ENCODE data around the gene SUSD6. TPM values are rescaled to one million over a fixed set of nuclear protein-coding genes. Genes with fewer than 3 reads are reported as not detected.
A peak's percentile ranks its signal among the peaks of the same experiment; 100 is the strongest.
"Not testable (repeated sequence)": the region's sequence is repeated elsewhere in the genome, so short reads cannot be mapped to it uniquely, and the experiment has no call there.

SUSD6 gene
- total RNA-seq, 1 experiment from 2014 or later, result 5.9 TPM

- peaks cover 37% of the 10 kb centered on the region for H3K4me1 ChIP-seq
These were observed 81.7 kb downstream of the SUSD6 start for GRCh38 chr14:69693145-69693544.

GRCh38 chr14:69693801-69694729 is 82.7 kb downstream of the SUSD6 start:
- peak in 1 of 2 experiments; percentile 52 for DNase-seq
- no peaks in the 10 kb centered on the region for H3K36me3 ChIP-seq
- H3K27ac ChIP-seq, result peak overlapping the region; percentile 65
- H3K27me3 ChIP-seq, result no peaks in the 10 kb centered on the region
- peaks cover 30% of the 10 kb centered on the region for H3K4me1 ChIP-seq
- H3K4me3 ChIP-seq, result no peak overlapping the region
- H3K9me3 ChIP-seq (replicated peaks), result no peaks in the 10 kb centered on the region

More at GRCh38 chr14:69693145-69693544, 81.7 kb downstream of the SUSD6 start:
- no peaks in the 10 kb centered on the region for H3K9me3 ChIP-seq (replicated peaks)
- no peaks in the 10 kb centered on the region for H3K27me3 ChIP-seq
- no peaks in the 10 kb centered on the region for H3K36me3 ChIP-seq
- no peak overlapping the region for H3K4me3 ChIP-seq
- DNase-seq, result no peak
- H3K27ac ChIP-seq, result no peak overlapping the region

- Histone ChIP-seq H3K27me3 (no peaks in the 10 kb centered on the region), H3K4me3 (no peak overlapping the region), H3K9me3 (replicated peaks) (no peaks in the 10 kb centered on the region), H3K36me3 (no peaks in the 10 kb centered on the region), H3K27ac (peak overlapping the region; percentile 65), H3K4me1 (peaks cover 26% of the 10 kb centered on the region)
- DNase-seq, result peak; percentile 67 to 83
These were observed 83.4 kb downstream of the SUSD6 start for GRCh38 chr14:69694730-69695281.

GRCh38 chr14:69695322-69696203 is 84.2 kb downstream of the SUSD6 start:
- H3K9me3 ChIP-seq (replicated peaks), result no peaks in the 10 kb centered on the region
- DNase-seq, result peak in 1 of 2 experiments; percentile 47
- H3K27ac ChIP-seq, result peak overlapping the region; percentile 65
- H3K4me1 ChIP-seq, result peaks cover 26% of the 10 kb centered on the region
- H3K27me3 ChIP-seq, result no peaks in the 10 kb centered on the region
- H3K36me3 ChIP-seq, result no peaks in the 10 kb centered on the region
- no peak overlapping the region for H3K4me3 ChIP-seq

- H3K27me3 ChIP-seq, result no peaks in the 10 kb centered on the region
- no peaks in the 10 kb centered on the region for H3K36me3 ChIP-seq
- H3K9me3 ChIP-seq (replicated peaks), result no peaks in the 10 kb centered on the region
- H3K27ac ChIP-seq, result no peak overlapping the region
- no peak overlapping the region for H3K4me3 ChIP-seq
- DNase-seq, result no peak
- peaks cover 27% of the 10 kb centered on the region for H3K4me1 ChIP-seq
These were observed 84.8 kb downstream of the SUSD6 start for GRCh38 chr14:69696204-69696527.

GRCh38 chr14:69696633-69697557 is 85.5 kb downstream of the SUSD6 start:
- Histone ChIP-seq H3K4me1 (peaks cover 33% of the 10 kb centered on the region), H3K27ac (no peak overlapping the region)

GRCh38 chr14:69698572-69698971 is 87.2 kb downstream of the SUSD6 start:
- no peak for DNase-seq
- Histone ChIP-seq H3K27me3 (no peaks in the 10 kb centered on the region), H3K4me3 (no peak overlapping the region), H3K9me3 (replicated peaks) (no peaks in the 10 kb centered on the region), H3K27ac (no peak overlapping the region), H3K36me3 (no peaks in the 10 kb centered on the region), H3K4me1 (peaks cover 33% of the 10 kb centered on the region)

More at GRCh38 chr14:69696633-69697557, 85.5 kb downstream of the SUSD6 start:
- Histone ChIP-seq H3K9me3 (replicated peaks) (no peaks in the 10 kb centered on the region), H3K27me3 (no peaks in the 10 kb centered on the region), H3K36me3 (no peaks in the 10 kb centered on the region), H3K4me3 (no peak overlapping the region)
- no peak for DNase-seq

GRCh38 chr14:69699243-69699642 is 87.8 kb downstream of the SUSD6 start:
- not testable (repeated sequence) for H3K27ac ChIP-seq; H3K9me3 ChIP-seq (replicated peaks); H3K27me3 ChIP-seq; DNase-seq; H3K36me3 ChIP-seq; H3K4me3 ChIP-seq
- H3K4me1 ChIP-seq, result peaks cover 31% of the 10 kb centered on the region

- Histone ChIP-seq H3K27me3 (no peaks in the 10 kb centered on the region), H3K36me3 (no peaks in the 10 kb centered on the region), H3K4me1 (peaks cover 25% of the 10 kb centered on the region), H3K4me3 (no peak overlapping the region), H3K9me3 (replicated peaks) (no peaks in the 10 kb centered on the region), H3K27ac (no peak overlapping the region)
- DNase-seq, result no peak
These were observed 88.4 kb downstream of the SUSD6 start for GRCh38 chr14:69699748-69700303.

- DNase-seq, result no peak
- peaks cover 18% of the 10 kb centered on the region for H3K4me1 ChIP-seq
- no peaks in the 10 kb centered on the region for H3K27me3 ChIP-seq
- H3K4me3 ChIP-seq, result no peak overlapping the region
- no peaks in the 10 kb centered on the region for H3K36me3 ChIP-seq
- no peaks in the 10 kb centered on the region for H3K9me3 ChIP-seq (replicated peaks)
- H3K27ac ChIP-seq, result no peak overlapping the region
These were observed 89.2 kb downstream of the SUSD6 start for GRCh38 chr14:69700575-69700974.

- no peaks in the 10 kb centered on the region for H3K9me3 ChIP-seq (replicated peaks)
- no peaks in the 10 kb centered on the region for H3K36me3 ChIP-seq
- H3K27me3 ChIP-seq, result no peaks in the 10 kb centered on the region
- no peak overlapping the region for H3K4me3 ChIP-seq
- H3K27ac ChIP-seq, result peak overlapping the region; percentile 27; the same call in 1 of the 2 replicates
- H3K4me1 ChIP-seq, result peaks cover 11% of the 10 kb centered on the region
- DNase-seq, result peak in 1 of 2 experiments; percentile 50
These were observed 89.9 kb downstream of the SUSD6 start for GRCh38 chr14:69701291-69701690.

GRCh38 chr14:69701857-69702256 is 90.5 kb downstream of the SUSD6 start:
- Histone ChIP-seq H3K4me3 (no peak overlapping the region), H3K36me3 (no peaks in the 10 kb centered on the region), H3K9me3 (replicated peaks) (no peaks in the 10 kb centered on the region), H3K4me1 (peaks cover 7% of the 10 kb centered on the region), H3K27ac (no peak overlapping the region), H3K27me3 (no peaks in the 10 kb centered on the region)
- DNase-seq, result no peak

- no peak overlapping the region for H3K27ac ChIP-seq
- no peaks in the 10 kb centered on the region for H3K36me3 ChIP-seq
- no peaks in the 10 kb centered on the region for H3K9me3 ChIP-seq (replicated peaks)
- peaks cover 7% of the 10 kb centered on the region for H3K4me1 ChIP-seq
- H3K27me3 ChIP-seq, result no peaks in the 10 kb centered on the region
- H3K4me3 ChIP-seq, result no peak overlapping the region
- DNase-seq, result no peak
These were observed 91.9 kb downstream of the SUSD6 start for GRCh38 chr14:69703047-69704039.

Data from SJCRH30 (cell line).